ENCODE results near the gene BYSL. TPM values are rescaled to one million over a fixed set of nuclear protein-coding genes. Genes with fewer than 3 reads are reported as not detected.

Gene BYSL
- 10 to 100 TPM in 1 of 2 donors, 1 to 10 TPM in 1; 3.1 to 13.5 TPM for total RNA-seq

- Histone ChIP-seq H3K27ac (peak within 1 kb of the TSS; percentile 95 to 97 (median 96)), H3K4me3 (peak within 1 kb of the TSS; percentile 85 to 87), H3K27me3 (no peaks in the 10 kb centered on the region), H3K4me1 (peaks cover 34% of the 10 kb centered on the region), H3K36me3 (replicated peaks in 1 of 2; ENCODE audit: insufficient read depth in 1 of 2, low read depth in 2 of 2) (no peaks in the 10 kb centered on the region), H3K9me3 (no peaks in the 10 kb centered on the region)
- intact Hi-C loops (cut with DNase I) = no loop called here
- DNase-seq = peak; percentile 93 to 95 (median 94)
- WGBS, 2 donors = 0 to 2% methylated on average over 18 to 55 of the region's 55 CpGs
- TF ChIP-seq CTCF (IDR thresholded peaks at IDR 0.05) (peak; percentile 96 to 99 (median 99)), POLR2A (IDR thresholded peaks at IDR 0.05) (peak; percentile 38 to 85 (median 82))
- peak; percentile 98 for ATAC-seq
Measured at GRCh38 chr6:41920921-41921711, at the start of gene BYSL, which contains the start of gene MED20. Gene BYSL (plus strand): TSS chr6:41921499. CDS start chr6:41921563, 64 bp downstream. Gene MED20 (minus strand): TSS chr6:41921139. CDS start chr6:41921018, 121 bp downstream.

GRCh38 chr6:41871691-41872090, 49.6 kb upstream of the BYSL start:
- WGBS, 2 donors = 82 to 87% methylated on average over 2 of the region's 2 CpGs
- Histone ChIP-seq H3K27ac (no peak overlapping the region), H3K4me1 (no peaks in the 10 kb centered on the region), H3K9me3 (no peaks in the 10 kb centered on the region), H3K27me3 (no peaks in the 10 kb centered on the region), H3K36me3 (replicated peaks in 1 of 2; ENCODE audit: insufficient read depth in 1 of 2, low read depth in 2 of 2) (no peaks in the 10 kb centered on the region), H3K4me3 (no peak overlapping the region)
- DNase-seq (no peak), ATAC-seq (no peak)
- TF ChIP-seq POLR2A (IDR thresholded peaks at IDR 0.05) (no peak), CTCF (IDR thresholded peaks at IDR 0.05) (no peak)
- intact Hi-C loops (cut with DNase I) = no loop called here

GRCh38 chr6:41872147-41872546, 49.2 kb upstream of the BYSL start:
- H3K4me3 ChIP-seq = no peak overlapping the region
- no peak overlapping the region for H3K27ac ChIP-seq
- H3K36me3 ChIP-seq (replicated peaks in 1 of 2; ENCODE audit: insufficient read depth in 1 of 2, low read depth in 2 of 2) = no peaks in the 10 kb centered on the region
- no peak for ATAC-seq
- no peak for TF ChIP-seq POLR2A (IDR thresholded peaks at IDR 0.05)
- TF ChIP-seq CTCF (IDR thresholded peaks at IDR 0.05) = no peak
- WGBS, 2 donors = 72 to 95% methylated on average over 13 of the region's 13 CpGs
- intact Hi-C loops (cut with DNase I) = no loop called here
- DNase-seq = no peak
- no peaks in the 10 kb centered on the region for H3K9me3 ChIP-seq
- H3K27me3 ChIP-seq = no peaks in the 10 kb centered on the region
- no peaks in the 10 kb centered on the region for H3K4me1 ChIP-seq

GRCh38 chr6:41874741-41875140, 46.6 kb upstream of the BYSL start:
- no peak overlapping the region for H3K27ac ChIP-seq
- H3K36me3 ChIP-seq (replicated peaks in 1 of 2; ENCODE audit: insufficient read depth in 1 of 2, low read depth in 2 of 2) = no peaks in the 10 kb centered on the region
- no peaks in the 10 kb centered on the region for H3K4me1 ChIP-seq
- no peaks in the 10 kb centered on the region for H3K27me3 ChIP-seq
- 67 to 100% methylated on average over 1 of the region's 1 CpG for WGBS, 2 donors
- ATAC-seq (no peak), DNase-seq (no peak)
- intact Hi-C loops (cut with DNase I) = no loop called here
- no peak for TF ChIP-seq CTCF (IDR thresholded peaks at IDR 0.05)
- TF ChIP-seq POLR2A (IDR thresholded peaks at IDR 0.05) = no peak
- H3K4me3 ChIP-seq = no peak overlapping the region
- no peaks in the 10 kb centered on the region for H3K9me3 ChIP-seq
